NCI-H1930 (cell line): ENCODE measurements around the gene RBM33.
"Not testable (repeated sequence)": the region's sequence is repeated elsewhere in the genome, so short reads cannot be mapped to it uniquely, and the experiment has no call there.

Source experiments
- DNase-seq, 2 experiments: peaks; one replicate each; lab custom pipeline; 2025; lab: John Stamatoyannopoulos, UW

The RBM33 gene

GRCh38 chr7:155665079-155665956 lies 20.9 kb downstream of the RBM33 start:
- no peak for DNase-seq

GRCh38 chr7:155665957-155666287 lies 21.5 kb downstream of the RBM33 start:
- no peak for DNase-seq

- DNase-seq, result no peak
These were observed 22.9 kb downstream of the RBM33 start for GRCh38 chr7:155667241-155667829.

- DNase-seq, result no peak
These were observed 25.4 kb downstream of the RBM33 start for GRCh38 chr7:155669717-155670505.

- no peak for DNase-seq
These were observed 26.1 kb downstream of the RBM33 start for GRCh38 chr7:155670521-155670920.

- no peak for DNase-seq
These were observed 30.1 kb downstream of the RBM33 start for GRCh38 chr7:155674556-155674955.

GRCh38 chr7:155676052-155676451 lies 31.6 kb downstream of the RBM33 start:
- no peak for DNase-seq

- no peak for DNase-seq
These were observed 33.2 kb downstream of the RBM33 start for GRCh38 chr7:155677688-155678087.

- no peak for DNase-seq
These were observed 35.7 kb downstream of the RBM33 start for GRCh38 chr7:155680124-155680523.

GRCh38 chr7:155680864-155681263 lies 36.4 kb downstream of the RBM33 start:
- no peak for DNase-seq

GRCh38 chr7:155681663-155682062 lies 37.2 kb downstream of the RBM33 start:
- no peak for DNase-seq

GRCh38 chr7:155682484-155682883 lies 38.0 kb downstream of the RBM33 start:
- DNase-seq, result no peak

GRCh38 chr7:155683098-155683497 lies 38.6 kb downstream of the RBM33 start:
- DNase-seq, result no peak

- DNase-seq, result no peak
These were observed 39.3 kb downstream of the RBM33 start for GRCh38 chr7:155683714-155684113.

GRCh38 chr7:155684543-155684942 lies 40.1 kb downstream of the RBM33 start:
- no peak for DNase-seq

GRCh38 chr7:155685070-155685790 lies 40.8 kb downstream of the RBM33 start:
- no peak for DNase-seq

GRCh38 chr7:155685791-155686160 lies 41.3 kb downstream of the RBM33 start:
- DNase-seq, result no peak

- DNase-seq, result not testable (repeated sequence)
These were observed 42.3 kb downstream of the RBM33 start for GRCh38 chr7:155686620-155687324.

GRCh38 chr7:155688237-155688636 lies 43.8 kb downstream of the RBM33 start:
- DNase-seq, result not testable (repeated sequence)

- DNase-seq, result not testable (repeated sequence)
These were observed 46.2 kb downstream of the RBM33 start for GRCh38 chr7:155690655-155691054.

- DNase-seq, result no peak
These were observed 47.9 kb downstream of the RBM33 start for GRCh38 chr7:155692317-155692716.

GRCh38 chr7:155693826-155694225 lies 49.4 kb downstream of the RBM33 start:
- no peak for DNase-seq
